Muscle layer of colon (tissue), 2 donors: ENCODE measurements around the gene RPS2.
A peak's percentile ranks its signal among the peaks of the same experiment; 100 is the strongest.
"Not testable (repeated sequence)": the region's sequence is repeated elsewhere in the genome, so short reads cannot be mapped to it uniquely, and the experiment has no call there.

Experiments used
- H3K27ac ChIP-seq: one replicate; pipeline ENCODE4 v1.7.0; 2013; ENCODE audit warnings: low read depth, mild to moderate bottlenecking, low read length, moderate library complexity
- H3K27me3 ChIP-seq, 2 donors: one replicate each; pipeline ENCODE4 v1.7.0; 2013; ENCODE audit warnings: low read length in 2 of 2, mild to moderate bottlenecking in 2 of 2; ENCODE audit not compliant: insufficient read depth in 2 of 2, control insufficient read depth in 1 of 2
- H3K36me3 ChIP-seq: one replicate; pipeline ENCODE4 v1.7.0; 2013; ENCODE audit warnings: mild to moderate bottlenecking, low read length; ENCODE audit not compliant: insufficient read depth
- H3K4me1 ChIP-seq: one replicate; pipeline ENCODE4 v1.7.0; 2013; ENCODE audit warnings: mild to moderate bottlenecking, low read length; ENCODE audit not compliant: insufficient read depth
- H3K4me3 ChIP-seq, 2 donors: one replicate each; pipeline ENCODE4 v1.7.0; 2013; ENCODE audit warnings: low read length in 2 of 2, low read depth in 1 of 2, mild to moderate bottlenecking in 1 of 2, moderate library complexity in 1 of 2
- H3K9ac ChIP-seq: one replicate; pipeline ENCODE4 v1.7.0; 2013; ENCODE audit warnings: low read length
- H3K9me3 ChIP-seq: one replicate; pipeline ENCODE4 v1.7.0; 2013; ENCODE audit warnings: mild to moderate bottlenecking, low read length
- donor health status: abdominal sarcoma.
- donor health status: Adenocarcinoma of cecum.

The RPS2 gene

GRCh38 chr16:1968146-1968953 is 3.7 kb upstream of the RPS2 start:
- Histone ChIP-seq H3K27me3 (no peaks in the 10 kb centered on the region), H3K27ac (no peak overlapping the region), H3K4me1 (peaks cover 31% of the 10 kb centered on the region), H3K36me3 (peaks cover 10% of the 10 kb centered on the region), H3K4me3 (no peak overlapping the region), H3K9ac (no peak overlapping the region), H3K9me3 (no peaks in the 10 kb centered on the region)

GRCh38 chr16:1966460-1966859 is 1.8 kb upstream of the RPS2 start, which contains the start of gene RNF151:
TSS of gene RNF151 (plus strand) at chr16:1966856. CDS start at chr16:1966882, 26 bp downstream.
- H3K36me3 ChIP-seq, result peaks cover 28% of the 10 kb centered on the region
- H3K27me3 ChIP-seq, result no peaks in the 10 kb centered on the region
- H3K9me3 ChIP-seq, result no peaks in the 10 kb centered on the region
- H3K4me1 ChIP-seq, result peaks cover 22% of the 10 kb centered on the region
- H3K4me3 ChIP-seq, result peak within 1 kb of the TSS; percentile 76 to 81
- peak within 1 kb of the TSS; percentile 96 for H3K9ac ChIP-seq
- peak within 1 kb of the TSS; percentile 98 for H3K27ac ChIP-seq

- H3K36me3 ChIP-seq, result peaks cover 36% of the 10 kb centered on the region
- no peaks in the 10 kb centered on the region for H3K9me3 ChIP-seq
- peak overlapping the region; percentile 98 for H3K27ac ChIP-seq
- H3K4me3 ChIP-seq, result peak overlapping the region; percentile 76 to 81
- peak overlapping the region; percentile 96 for H3K9ac ChIP-seq
- no peaks in the 10 kb centered on the region for H3K27me3 ChIP-seq
- peaks cover 23% of the 10 kb centered on the region for H3K4me1 ChIP-seq
Observed at GRCh38 chr16:1965396-1966001, 873 bp upstream of the RPS2 start.

- H3K4me1 ChIP-seq, result peaks cover 27% of the 10 kb centered on the region
- peaks cover 36% of the 10 kb centered on the region for H3K36me3 ChIP-seq
Observed at GRCh38 chr16:1963806-1964505, 670 bp downstream of the RPS2 start.

GRCh38 chr16:1962161-1963153 is 2.2 kb downstream of the RPS2 start:
- H3K4me3 ChIP-seq, H3K9ac ChIP-seq, H3K27me3 ChIP-seq, H3K27ac ChIP-seq, H3K9me3 ChIP-seq: not testable (repeated sequence)
- Histone ChIP-seq H3K4me1 (peaks cover 31% of the 10 kb centered on the region), H3K36me3 (peaks cover 36% of the 10 kb centered on the region)

More at GRCh38 chr16:1963806-1964505, 670 bp downstream of the RPS2 start:
- Histone ChIP-seq H3K9ac (peak overlapping the region; percentile 43), H3K27me3 (no peaks in the 10 kb centered on the region), H3K9me3 (no peaks in the 10 kb centered on the region), H3K4me3 (peak overlapping the region; percentile 47 to 76), H3K27ac (peak overlapping the region; percentile 55)

- Histone ChIP-seq H3K27me3 (no peaks in the 10 kb centered on the region), H3K4me3 (no peak overlapping the region), H3K9me3 (no peaks in the 10 kb centered on the region), H3K36me3 (peaks cover 36% of the 10 kb centered on the region), H3K9ac (no peak overlapping the region), H3K27ac (no peak overlapping the region), H3K4me1 (peaks cover 31% of the 10 kb centered on the region)
Observed at GRCh38 chr16:1961651-1962067, 3.0 kb downstream of the RPS2 start.

- no peaks in the 10 kb centered on the region for H3K27me3 ChIP-seq
- peak overlapping the region in 1 of 2 donors; percentile 70 for H3K4me3 ChIP-seq
- peaks cover 36% of the 10 kb centered on the region for H3K36me3 ChIP-seq
- H3K27ac ChIP-seq, result peak overlapping the region; percentile 47
- peaks cover 30% of the 10 kb centered on the region for H3K4me1 ChIP-seq
- no peaks in the 10 kb centered on the region for H3K9me3 ChIP-seq
- peak overlapping the region; percentile 53 for H3K9ac ChIP-seq
Observed at GRCh38 chr16:1960665-1961630, 3.7 kb downstream of the RPS2 start.

- peaks cover 32% of the 10 kb centered on the region for H3K36me3 ChIP-seq
- H3K9ac ChIP-seq, result peak within 1 kb of the TSS; percentile 53
- H3K9me3 ChIP-seq, result no peaks in the 10 kb centered on the region
- H3K4me3 ChIP-seq, result peak within 1 kb of the TSS; percentile 70 to 79
- no peaks in the 10 kb centered on the region for H3K27me3 ChIP-seq
- peaks cover 24% of the 10 kb centered on the region for H3K4me1 ChIP-seq
- peak within 1 kb of the TSS; percentile 86 for H3K27ac ChIP-seq
Observed at GRCh38 chr16:1959269-1960039, 5.2 kb downstream of the RPS2 start, which contains the start of gene NDUFB10. TSS of gene NDUFB10 (plus strand) at chr16:1959538. CDS start at chr16:1959625, 87 bp downstream.

GRCh38 chr16:1958715-1959268 is 5.8 kb downstream of the RPS2 start:
- H3K27ac ChIP-seq, result peak overlapping the region; percentile 86

More at GRCh38 chr16:1958715-1959268, 5.8 kb downstream of the RPS2 start:
- H3K36me3 ChIP-seq, result peaks cover 31% of the 10 kb centered on the region
- H3K27me3 ChIP-seq, result no peaks in the 10 kb centered on the region
- no peak overlapping the region for H3K9ac ChIP-seq
- peak overlapping the region; percentile 70 to 79 for H3K4me3 ChIP-seq
- H3K4me1 ChIP-seq, result peaks cover 21% of the 10 kb centered on the region
- H3K9me3 ChIP-seq, result no peaks in the 10 kb centered on the region
